OCI-M1 (cell line): Measurements from ENCODE around the gene NUPR1.
"Not testable (repeated sequence)": the region's sequence is repeated elsewhere in the genome, so short reads cannot be mapped to it uniquely, and the experiment has no call there.

ENCODE experiments used
- DNase-seq: peaks from one replicate; lab custom pipeline; 2025; lab: John Stamatoyannopoulos, UW

NUPR1 gene

GRCh38 chr16:28538733-28539596 lies at the start of gene NUPR1:
NUPR1 (minus strand) TSS chr16:28538974; CDS start chr16:28538907, 67 bp downstream.
- peak; percentile 48 for DNase-seq

- DNase-seq = no peak
Measured at GRCh38 chr16:28587386-28587785, 48.6 kb upstream of the NUPR1 start.

GRCh38 chr16:28586466-28586865 lies 47.7 kb upstream of the NUPR1 start:
- DNase-seq = no peak

- DNase-seq = no peak
Measured at GRCh38 chr16:28585674-28586073, 46.9 kb upstream of the NUPR1 start.

- no peak for DNase-seq
Measured at GRCh38 chr16:28580726-28581315, 42.0 kb upstream of the NUPR1 start.

- DNase-seq = no peak
Measured at GRCh38 chr16:28575446-28576109, 36.8 kb upstream of the NUPR1 start.

GRCh38 chr16:28574925-28575324 lies 36.2 kb upstream of the NUPR1 start:
- no peak for DNase-seq

- no peak for DNase-seq
Measured at GRCh38 chr16:28573738-28574718, 35.3 kb upstream of the NUPR1 start.

GRCh38 chr16:28572696-28573510 lies 34.1 kb upstream of the NUPR1 start:
- DNase-seq = no peak

GRCh38 chr16:28569968-28570752 lies 31.4 kb upstream of the NUPR1 start:
- DNase-seq = no peak

GRCh38 chr16:28569021-28569420 lies 30.2 kb upstream of the NUPR1 start:
- DNase-seq = no peak

- no peak for DNase-seq
Measured at GRCh38 chr16:28567292-28567691, 28.5 kb upstream of the NUPR1 start.

- not testable (repeated sequence) for DNase-seq
Measured at GRCh38 chr16:28566233-28566925, 27.6 kb upstream of the NUPR1 start.

- no peak for DNase-seq
Measured at GRCh38 chr16:28563218-28563617, 24.4 kb upstream of the NUPR1 start.

- no peak for DNase-seq
Measured at GRCh38 chr16:28562199-28562598, 23.4 kb upstream of the NUPR1 start.

- DNase-seq = no peak
Measured at GRCh38 chr16:28561557-28562187, 22.9 kb upstream of the NUPR1 start.

GRCh38 chr16:28558456-28558855 lies 19.7 kb upstream of the NUPR1 start:
- no peak for DNase-seq

GRCh38 chr16:28556914-28557320 lies 18.1 kb upstream of the NUPR1 start:
- DNase-seq = no peak

GRCh38 chr16:28555561-28555960 lies 16.8 kb upstream of the NUPR1 start:
- DNase-seq = no peak
